K562 (cell line): ENCODE data around the gene CERS6. TPM values are rescaled to one million over a fixed set of nuclear protein-coding genes. Genes with fewer than 3 reads are reported as not detected.

Source experiments
- ASH1L ChIP-seq: fragments of 450-650 bp; IDR thresholded peaks from 2 replicates; pipeline ENCODE4 v1.6.1; 2018; ENCODE audit warnings: borderline replicate concordance, mild to moderate bottlenecking, low read depth; ENCODE audit not compliant: partially characterized antibody
- ATF7 ChIP-seq: fragments of 450-650 bp; IDR thresholded peaks from 2 replicates; pipeline ENCODE4 v1.7.1; 2014; ENCODE audit warnings: mild to moderate bottlenecking, moderate library complexity
- BACH1 ChIP-seq: fragments of 200-800 bp; sonication (Bioruptor generic); IDR thresholded peaks from 2 replicates; pipeline ENCODE4 v1.6.1; 2016; ENCODE audit warnings: missing genetic modification characterization, missing compliant biosample characterization
- ELF1 ChIP-seq: fragments of 200-800 bp; sonication (Bioruptor generic); IDR thresholded peaks from 2 replicates; pipeline ENCODE4 v1.6.1; 2016; ENCODE audit warnings: missing genetic modification characterization, missing compliant biosample characterization
- RBM22 ChIP-seq: fragments of 200-400 bp; formaldehyde crosslinking; IDR thresholded peaks from 2 replicates; pipeline ENCODE4 v1.6.1; 2018; ENCODE audit warnings: low read length, low read depth; ENCODE audit not compliant: poor library complexity, severe bottlenecking
- polyA plus RNA-seq, 8 experiments: library from polyadenylated mRNA; depleted of rRNA in 4 of 8; stranded (reverse) in 5 of 8; unstranded in 3 of 8; fragments of >200 nt; fragmentation: Nextera tagmentation in 2 of 8; fragmentation: Illumina TruSeq in 1 of 8; extraction: Ambion mirVana in 2 of 8; extraction: Trizol in 1 of 8; gene quantifications; 2 replicates each; pipeline versions ENCODE4 v1.2.1 to v1.2.3, GENCODE V29; 2011 to 2014; ENCODE audit warnings: inconsistent platforms in 1 of 8, missing spikeins in 1 of 8
- total RNA-seq, 7 experiments: library from RNA; depleted of rRNA in 6 of 7; stranded (reverse); fragments of >200 nt in 6 of 7; fragmentation: Illumina TruSeq in 2 of 7; extraction: Trizol in 2 of 7; gene quantifications; 2 replicates each; pipeline versions ENCODE4 v1.2.1 to v1.2.3, GENCODE V29; 2011 to 2021; ENCODE audit warnings: low replicate concordance in 1 of 7
- TF ChIP-seq, protein P1 (sequence below): IDR thresholded peaks from 2 replicates; pipeline ENCODE4 v1.6.1; 2016; ENCODE audit warnings: missing genetic modification characterization, missing compliant biosample characterization
- TF ChIP-seq, protein P2 (sequence below): fragments of 250-450 bp; sonication (Bioruptor Pico); IDR thresholded peaks from 2 replicates; pipeline ENCODE4 v1.8.0; 2022; ENCODE audit warnings: inconsistent platforms, mild to moderate bottlenecking, moderate library complexity, borderline replicate concordance

Gene CERS6
- total and polyA plus RNA-seq, 9 of the 15 experiments (the other 6 are each of a cell fraction or from before 2014, with no cell fraction given) = 1.6 to 13.6 (median 11.4) TPM

DNA sequence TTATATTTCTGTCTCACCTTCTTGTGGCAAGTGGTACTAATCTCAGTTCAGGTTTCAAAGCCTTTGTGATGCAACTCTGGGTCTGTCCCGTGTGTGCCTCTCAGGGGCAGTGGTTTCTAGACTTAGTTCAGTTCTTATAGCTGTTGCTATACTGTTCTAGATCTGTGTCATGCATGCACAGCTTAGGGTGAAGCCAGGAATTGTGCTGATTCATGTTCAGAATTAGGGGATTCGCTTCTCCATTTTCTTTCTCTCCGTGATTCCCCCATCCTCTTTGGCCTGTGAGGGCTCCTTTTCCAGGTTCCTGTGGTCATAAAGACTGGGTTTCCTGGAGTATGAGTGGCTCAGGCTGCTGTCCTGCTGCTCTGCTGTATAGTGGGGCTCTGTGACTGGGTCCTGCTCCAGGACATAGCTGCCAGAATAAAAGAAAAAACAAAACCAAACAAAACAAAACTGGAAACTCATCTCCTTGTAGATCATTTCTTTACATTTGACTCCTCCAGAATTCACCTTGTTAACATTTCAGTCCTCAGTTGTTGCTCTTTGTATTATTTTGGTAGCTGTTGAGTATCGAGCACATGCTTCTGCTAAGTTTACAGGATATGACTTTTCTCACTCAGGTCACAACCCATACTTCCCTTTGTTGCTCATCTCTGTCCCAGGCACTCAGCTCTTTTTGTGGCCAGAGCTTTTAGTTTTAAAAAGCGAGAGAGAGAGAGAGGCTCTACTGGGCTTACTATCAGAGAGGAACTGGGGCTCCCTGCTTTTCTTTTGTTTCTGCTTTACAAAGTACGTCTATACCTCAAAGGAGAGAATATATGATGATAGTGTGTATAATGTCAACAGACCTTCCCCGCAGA lies 34.2 kb downstream of the CERS6 start (continued):
- TF ChIP-seq, protein P1, sequence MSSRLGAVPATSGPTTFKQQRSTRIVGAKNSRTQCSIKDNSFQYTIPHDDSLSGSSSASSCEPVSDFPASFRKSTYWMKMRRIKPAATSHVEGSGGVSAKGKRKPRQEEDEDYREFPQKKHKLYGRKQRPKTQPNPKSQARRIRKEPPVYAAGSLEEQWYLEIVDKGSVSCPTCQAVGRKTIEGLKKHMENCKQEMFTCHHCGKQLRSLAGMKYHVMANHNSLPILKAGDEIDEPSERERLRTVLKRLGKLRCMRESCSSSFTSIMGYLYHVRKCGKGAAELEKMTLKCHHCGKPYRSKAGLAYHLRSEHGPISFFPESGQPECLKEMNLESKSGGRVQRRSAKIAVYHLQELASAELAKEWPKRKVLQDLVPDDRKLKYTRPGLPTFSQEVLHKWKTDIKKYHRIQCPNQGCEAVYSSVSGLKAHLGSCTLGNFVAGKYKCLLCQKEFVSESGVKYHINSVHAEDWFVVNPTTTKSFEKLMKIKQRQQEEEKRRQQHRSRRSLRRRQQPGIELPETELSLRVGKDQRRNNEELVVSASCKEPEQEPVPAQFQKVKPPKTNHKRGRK (tag) = no peak
- TF ChIP-seq ATF7 (peak; percentile 30; the same call in 1 of the 2 replicates), RBM22 (no peak), ELF1 (no peak), ASH1L (no peak), BACH1 (tag) (peak; percentile 92)
- TF ChIP-seq, protein P2, sequence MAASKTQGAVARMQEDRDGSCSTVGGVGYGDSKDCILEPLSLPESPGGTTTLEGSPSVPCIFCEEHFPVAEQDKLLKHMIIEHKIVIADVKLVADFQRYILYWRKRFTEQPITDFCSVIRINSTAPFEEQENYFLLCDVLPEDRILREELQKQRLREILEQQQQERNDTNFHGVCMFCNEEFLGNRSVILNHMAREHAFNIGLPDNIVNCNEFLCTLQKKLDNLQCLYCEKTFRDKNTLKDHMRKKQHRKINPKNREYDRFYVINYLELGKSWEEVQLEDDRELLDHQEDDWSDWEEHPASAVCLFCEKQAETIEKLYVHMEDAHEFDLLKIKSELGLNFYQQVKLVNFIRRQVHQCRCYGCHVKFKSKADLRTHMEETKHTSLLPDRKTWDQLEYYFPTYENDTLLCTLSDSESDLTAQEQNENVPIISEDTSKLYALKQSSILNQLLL (CRISPR knock-in tag) = no peak
